ENCODE measurements around the gene PUM2. TPM values are rescaled to one million over a fixed set of nuclear protein-coding genes. Genes with fewer than 3 reads are reported as not detected.

Gene PUM2
- total RNA-seq, 5 donors from 2014 or later (not counting 1 experiment from before 2014, with no cell fraction given): 128 to 154 (median 138) TPM

DNA sequence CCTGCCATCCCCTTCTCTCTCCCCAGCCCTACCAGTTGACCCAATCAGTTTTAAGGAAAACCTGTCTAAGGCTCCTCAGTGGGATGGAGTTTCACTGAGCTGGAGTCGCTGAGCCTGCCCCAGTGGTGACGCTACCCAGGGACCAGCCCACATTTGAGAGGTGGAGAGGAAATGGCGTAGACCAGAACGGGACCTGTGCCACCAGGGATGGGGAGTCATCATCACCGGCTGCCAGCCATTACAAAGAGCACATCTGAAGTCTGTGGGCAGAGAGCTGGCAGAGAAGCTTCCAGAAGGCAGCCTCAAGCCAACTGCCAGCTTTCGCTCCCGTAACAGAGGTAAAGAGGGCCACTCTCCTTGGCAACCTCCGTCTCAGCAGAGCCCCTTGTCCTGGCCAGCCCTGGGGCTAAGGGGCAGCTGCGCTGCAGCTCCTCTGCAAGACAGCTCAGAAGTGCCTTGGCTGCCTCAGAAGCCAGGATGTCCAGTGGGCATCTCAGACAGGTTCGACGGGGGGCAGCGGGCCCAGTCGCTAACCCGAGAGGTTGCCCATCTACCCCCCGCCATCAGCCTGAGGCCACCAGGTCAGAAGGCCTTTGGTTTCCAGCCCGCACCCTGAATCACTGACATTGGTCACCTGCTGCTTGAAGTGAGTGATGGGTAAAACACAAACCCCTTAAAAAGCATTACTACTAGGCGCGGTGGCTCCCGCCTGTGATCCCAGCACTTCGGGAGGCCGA lies 141.1 kb downstream of the PUM2 start:
- ChIA-PET CTCF (interaction anchor here in 1 of 2 donors (0.6 kb wide), 1 partner anchor 124 kb away, joined by 3 read pairs; no protein-coding TSS in a partner anchor), POLR2A (no interaction called here)
- peaks cover 0 to 23% of the 10 kb centered on the region in 2 experiments for H3K27me3 ChIP-seq (replicated peaks in 1 of 2; ENCODE audit: control insufficient read depth in 2 of 2, extremely low read depth in 1 of 2, insufficient read depth in 2 of 2, low read length in 1 of 2)
- no peak overlapping the region for H3K27ac Mint-ChIP-seq
- DNase-seq: no peak
- H3K4me3 ChIP-seq (ENCODE audit: control insufficient read depth in 1 of 2, extremely low read depth in 1 of 2, low read length in 1 of 2): no peak overlapping the region
- no peaks in the 10 kb centered on the region for H3K4me1 Mint-ChIP-seq
- H3K36me3 ChIP-seq (ENCODE audit: control insufficient read depth in 2 of 2, extremely low read depth in 1 of 2, insufficient read depth in 1 of 2, low read length in 1 of 2): no peaks in the 10 kb centered on the region
- 90% methylated on average over 13 of the region's 21 CpGs for WGBS (ENCODE audit: insufficient coverage)
- H3K9me3 ChIP-seq: no peaks in the 10 kb centered on the region
- no peaks in the 10 kb centered on the region for H3K36me3 Mint-ChIP-seq
- no peak overlapping the region for H3K27ac ChIP-seq (ENCODE audit: low read length)
- ATAC-seq (replicated peaks in 1 of 4): no peak
- H3K4me3 Mint-ChIP-seq: no peak overlapping the region
- no peaks in the 10 kb centered on the region for H3K4me1 ChIP-seq (ENCODE audit: control insufficient read depth in 1 of 2, extremely low read depth in 1 of 2, insufficient read depth in 2 of 2, low read length in 2 of 2)
- H3K9me3 Mint-ChIP-seq: no peaks in the 10 kb centered on the region
- peaks cover 0 to 2% of the 10 kb centered on the region in 2 donors for H3K27me3 Mint-ChIP-seq

DNA sequence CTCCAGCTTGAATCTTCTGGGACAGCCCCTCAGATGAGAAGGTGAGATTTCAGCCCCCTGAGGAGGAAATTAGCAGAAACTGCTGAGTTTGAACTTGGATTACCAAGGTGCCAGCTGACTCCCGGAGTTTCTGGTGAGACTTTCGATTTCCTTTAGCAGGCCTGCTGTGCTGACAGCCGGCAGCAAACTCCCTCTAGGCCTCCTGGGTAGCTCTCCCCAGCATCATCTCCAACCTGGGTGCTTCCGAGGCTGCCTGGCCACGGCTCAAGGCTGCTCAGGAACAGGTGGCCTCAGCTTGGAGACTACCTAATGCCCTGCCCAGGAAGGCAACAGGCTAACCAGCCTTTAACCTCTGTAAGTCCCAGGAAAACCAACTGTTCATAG lies 142.2 kb downstream of the PUM2 start:
- no peak for DNase-seq
- Histone ChIP-seq H3K36me3 (ENCODE audit: control insufficient read depth in 2 of 2, extremely low read depth in 1 of 2, insufficient read depth in 1 of 2, low read length in 1 of 2) (no peaks in the 10 kb centered on the region), H3K9me3 (no peaks in the 10 kb centered on the region), H3K4me3 (ENCODE audit: control insufficient read depth in 1 of 2, extremely low read depth in 1 of 2, low read length in 1 of 2) (no peak overlapping the region), H3K27me3 (replicated peaks in 1 of 2; ENCODE audit: control insufficient read depth in 2 of 2, extremely low read depth in 1 of 2, insufficient read depth in 2 of 2, low read length in 1 of 2) (peaks cover 0 to 21% of the 10 kb centered on the region in 2 experiments), H3K27ac (ENCODE audit: low read length) (no peak overlapping the region), H3K4me1 (ENCODE audit: control insufficient read depth in 1 of 2, extremely low read depth in 1 of 2, insufficient read depth in 2 of 2, low read length in 2 of 2) (no peaks in the 10 kb centered on the region)
- Mint-ChIP-seq H3K27me3 (no peaks in the 10 kb centered on the region), H3K9me3 (no peaks in the 10 kb centered on the region), H3K4me1 (no peaks in the 10 kb centered on the region), H3K27ac (no peak overlapping the region), H3K4me3 (no peak overlapping the region), H3K36me3 (no peaks in the 10 kb centered on the region)
- no peak for ATAC-seq (replicated peaks in 1 of 4)
- 61% methylated on average over 5 of the region's 5 CpGs for WGBS (ENCODE audit: insufficient coverage)
- ChIA-PET POLR2A (no interaction called here), CTCF (no interaction called here)

DNA sequence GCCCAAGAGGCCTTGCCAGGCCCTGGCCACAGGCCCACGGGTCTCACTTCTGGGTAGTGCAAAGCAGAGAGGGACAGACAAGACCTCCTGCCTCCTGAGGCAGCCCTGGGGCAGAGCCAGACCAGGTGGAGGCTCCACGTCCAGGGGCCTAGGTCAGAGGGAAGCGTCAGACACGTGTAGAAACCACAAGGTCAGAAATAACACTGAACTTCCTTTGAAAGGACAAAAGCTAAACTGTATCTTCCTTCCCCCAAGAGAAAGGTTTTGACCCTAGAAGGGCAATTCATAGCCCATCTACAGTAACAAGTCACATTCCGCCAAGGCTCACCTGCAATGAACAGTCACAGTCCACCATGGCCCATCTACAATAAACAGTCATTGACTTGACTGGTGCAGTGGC lies 143.6 kb downstream of the PUM2 start:
- no peak for DNase-seq
- Histone ChIP-seq H3K4me1 (ENCODE audit: control insufficient read depth in 1 of 2, extremely low read depth in 1 of 2, insufficient read depth in 2 of 2, low read length in 2 of 2) (no peaks in the 10 kb centered on the region), H3K27ac (ENCODE audit: low read length) (no peak overlapping the region), H3K27me3 (replicated peaks in 1 of 2; ENCODE audit: control insufficient read depth in 2 of 2, extremely low read depth in 1 of 2, insufficient read depth in 2 of 2, low read length in 1 of 2) (peaks cover 0 to 11% of the 10 kb centered on the region in 2 experiments), H3K9me3 (no peaks in the 10 kb centered on the region), H3K4me3 (ENCODE audit: control insufficient read depth in 1 of 2, extremely low read depth in 1 of 2, low read length in 1 of 2) (no peak overlapping the region), H3K36me3 (ENCODE audit: control insufficient read depth in 2 of 2, extremely low read depth in 1 of 2, insufficient read depth in 1 of 2, low read length in 1 of 2) (no peaks in the 10 kb centered on the region)
- WGBS (ENCODE audit: insufficient coverage): 41% methylated on average over 5 of the region's 5 CpGs
- Mint-ChIP-seq H3K9me3 (no peaks in the 10 kb centered on the region), H3K4me3 (no peak overlapping the region), H3K27me3 (no peaks in the 10 kb centered on the region), H3K36me3 (no peaks in the 10 kb centered on the region), H3K27ac (no peak overlapping the region), H3K4me1 (no peaks in the 10 kb centered on the region)
- ChIA-PET CTCF (no interaction called here), POLR2A (no interaction called here)
- ATAC-seq (replicated peaks in 1 of 4): no peak

GRCh38 chr2:20205915-20206524 lies 144.6 kb downstream of the PUM2 start:
- POLR2A ChIA-PET: no interaction called here
- peaks cover 0 to 9% of the 10 kb centered on the region in 2 experiments for H3K27me3 ChIP-seq (replicated peaks in 1 of 2; ENCODE audit: control insufficient read depth in 2 of 2, extremely low read depth in 1 of 2, insufficient read depth in 2 of 2, low read length in 1 of 2)
- no peaks in the 10 kb centered on the region for H3K36me3 ChIP-seq (ENCODE audit: control insufficient read depth in 2 of 2, extremely low read depth in 1 of 2, insufficient read depth in 1 of 2, low read length in 1 of 2)
- H3K4me1 ChIP-seq (ENCODE audit: control insufficient read depth in 1 of 2, extremely low read depth in 1 of 2, insufficient read depth in 2 of 2, low read length in 2 of 2): no peaks in the 10 kb centered on the region
- Mint-ChIP-seq H3K4me3 (no peak overlapping the region), H3K27ac (no peak overlapping the region), H3K27me3 (no peaks in the 10 kb centered on the region), H3K9me3 (no peaks in the 10 kb centered on the region), H3K4me1 (no peaks in the 10 kb centered on the region), H3K36me3 (no peaks in the 10 kb centered on the region)
- no peak for ATAC-seq (replicated peaks in 1 of 4)
- 90% methylated on average over 6 of the region's 10 CpGs for WGBS (ENCODE audit: insufficient coverage)
- CTCF ChIA-PET: no interaction called here
- no peak overlapping the region for H3K4me3 ChIP-seq (ENCODE audit: control insufficient read depth in 1 of 2, extremely low read depth in 1 of 2, low read length in 1 of 2)
- no peak overlapping the region for H3K27ac ChIP-seq (ENCODE audit: low read length)
- H3K9me3 ChIP-seq: no peaks in the 10 kb centered on the region
- DNase-seq: no peak

GRCh38 chr2:20205069-20205468 lies 145.6 kb downstream of the PUM2 start:
- H3K27ac Mint-ChIP-seq: no peak overlapping the region
- no peaks in the 10 kb centered on the region for H3K27me3 Mint-ChIP-seq
- CTCF ChIA-PET: no interaction called here
- H3K27me3 ChIP-seq (replicated peaks in 1 of 2; ENCODE audit: control insufficient read depth in 2 of 2, extremely low read depth in 1 of 2, insufficient read depth in 2 of 2, low read length in 1 of 2): peaks cover 0 to 15% of the 10 kb centered on the region in 2 experiments
- H3K36me3 Mint-ChIP-seq: no peaks in the 10 kb centered on the region
- H3K4me1 Mint-ChIP-seq: no peaks in the 10 kb centered on the region
- no peaks in the 10 kb centered on the region for H3K9me3 Mint-ChIP-seq
- no peaks in the 10 kb centered on the region for H3K36me3 ChIP-seq (ENCODE audit: control insufficient read depth in 2 of 2, extremely low read depth in 1 of 2, insufficient read depth in 1 of 2, low read length in 1 of 2)
- H3K9me3 ChIP-seq: no peaks in the 10 kb centered on the region
- POLR2A ChIA-PET: no interaction called here
- H3K27ac ChIP-seq (ENCODE audit: low read length): no peak overlapping the region
- no peak overlapping the region for H3K4me3 ChIP-seq (ENCODE audit: control insufficient read depth in 1 of 2, extremely low read depth in 1 of 2, low read length in 1 of 2)
- 80% methylated on average over 3 of the region's 7 CpGs for WGBS (ENCODE audit: insufficient coverage)
- ATAC-seq (replicated peaks in 1 of 4): no peak
- H3K4me3 Mint-ChIP-seq: no peak overlapping the region
- DNase-seq: no peak
- H3K4me1 ChIP-seq (ENCODE audit: control insufficient read depth in 1 of 2, extremely low read depth in 1 of 2, insufficient read depth in 2 of 2, low read length in 2 of 2): no peaks in the 10 kb centered on the region

GRCh38 chr2:20203521-20204225 lies 147.0 kb downstream of the PUM2 start:
- Histone ChIP-seq H3K4me3 (ENCODE audit: control insufficient read depth in 1 of 2, extremely low read depth in 1 of 2, low read length in 1 of 2) (no peak overlapping the region), H3K36me3 (ENCODE audit: control insufficient read depth in 2 of 2, extremely low read depth in 1 of 2, insufficient read depth in 1 of 2, low read length in 1 of 2) (no peaks in the 10 kb centered on the region), H3K27ac (ENCODE audit: low read length) (no peak overlapping the region), H3K4me1 (ENCODE audit: control insufficient read depth in 1 of 2, extremely low read depth in 1 of 2, insufficient read depth in 2 of 2, low read length in 2 of 2) (no peaks in the 10 kb centered on the region), H3K9me3 (no peaks in the 10 kb centered on the region), H3K27me3 (replicated peaks in 1 of 2; ENCODE audit: control insufficient read depth in 2 of 2, extremely low read depth in 1 of 2, insufficient read depth in 2 of 2, low read length in 1 of 2) (peaks cover 0 to 8% of the 10 kb centered on the region in 2 experiments)
- no peak for ATAC-seq (replicated peaks in 1 of 4)
- Mint-ChIP-seq H3K9me3 (no peaks in the 10 kb centered on the region), H3K4me3 (no peak overlapping the region), H3K36me3 (no peaks in the 10 kb centered on the region), H3K27me3 (peaks cover 2 to 8% of the 10 kb centered on the region in 2 donors), H3K4me1 (no peaks in the 10 kb centered on the region), H3K27ac (no peak overlapping the region)
- ChIA-PET CTCF (no interaction called here), POLR2A (no interaction called here)
- 77% methylated on average over 5 of the region's 17 CpGs for WGBS (ENCODE audit: insufficient coverage)
- no peak for DNase-seq
